Kidney (tissue), 14 donors: ENCODE results near the gene PITPNM3. TPM values are rescaled to one million over a fixed set of nuclear protein-coding genes. Genes with fewer than 3 reads are reported as not detected.
A peak's percentile ranks its signal among the peaks of the same experiment; 100 is the strongest.
"Not testable (repeated sequence)": the region's sequence is repeated elsewhere in the genome, so short reads cannot be mapped to it uniquely, and the experiment has no call there.

Experiments
- DNase-seq, 5 donors: peaks; one replicate each; pipeline ENCODE4 v3.0.0-alpha.2; 2013 to 2020
- FAIRE-seq: peaks from 2 replicates; lab custom pipeline; 2012; peaks lifted over from hg19 to GRCh38; lab: Jason Lieb, UNC
- H3K27ac ChIP-seq, 2 donors: one replicate each; pipeline ENCODE4 v1.7.0; 2013; ENCODE audit warnings: low read depth in 2 of 2, low read length in 2 of 2, inconsistent platforms in 1 of 2
- H3K27me3 ChIP-seq: one replicate; pipeline ENCODE4 v1.7.1; 2013; ENCODE audit warnings: low read length, inconsistent platforms; ENCODE audit not compliant: control insufficient read depth, insufficient read depth
- H3K36me3 ChIP-seq, 3 donors: one replicate each; pipeline versions ENCODE4 v1.7.0 to v1.7.1; 2013; ENCODE audit warnings: low read length in 3 of 3, control low read depth in 1 of 3, inconsistent platforms in 1 of 3; ENCODE audit not compliant: insufficient read depth in 3 of 3, control insufficient read depth in 2 of 3
- H3K4me1 ChIP-seq, 3 donors: one replicate each; pipeline versions ENCODE4 v1.7.0 to v1.7.1; 2013; ENCODE audit warnings: low read length in 3 of 3, inconsistent platforms in 1 of 3, low read depth in 1 of 3; ENCODE audit not compliant: control insufficient read depth in 2 of 3, insufficient read depth in 2 of 3
- H3K4me3 ChIP-seq, 3 donors: one replicate each; pipeline versions ENCODE4 v1.7.0 to v1.8.1; 2013; ENCODE audit warnings: low read length in 3 of 3, control low read depth in 1 of 3, inconsistent platforms in 1 of 3
- H3K9ac ChIP-seq, 3 donors: one replicate each; pipeline versions ENCODE4 v1.7.0 to v1.7.1; 2013; ENCODE audit warnings: low read length in 3 of 3, control low read depth in 1 of 3, inconsistent platforms in 1 of 3
- H3K9me3 ChIP-seq, 3 donors: one replicate each; pipeline versions ENCODE4 v1.7.0 to v1.7.1; 2013; ENCODE audit warnings: low read length in 3 of 3, control low read depth in 1 of 3, inconsistent platforms in 1 of 3; ENCODE audit not compliant: control insufficient read depth in 2 of 3, insufficient read depth in 1 of 3
- intact Hi-C: fragments of 100-400 bp; cut with DNase I; formaldehyde crosslinking; loops from one replicate; pipeline ENCODE4 v1.11.1; 2022
- polyA plus RNA-seq: library from polyadenylated mRNA; stranded (reverse); fragments of 350-450 nt; fragmentation: Illumina TruSeq; extraction: RNeasy Lipid Tissue Mini Kit (QIAGEN cat#74804); gene quantifications from one replicate; pipeline ENCODE4 v1.2.3, GENCODE V29; 2014; ENCODE audit warnings: low read depth, low replicate concordance; ENCODE audit not compliant: insufficient read depth
- total RNA-seq: library from RNA; stranded (reverse); fragmentation: NEBNext Ultra II Directional; extraction: Animal tissue kit (Norgen Biotek cat#: 25700); gene quantifications from one replicate; pipeline ENCODE4 v1.2.1, GENCODE V29; 2021
- TF ChIP-seq, protein P1 (sequence below): IDR thresholded peaks from 3 replicates; pipeline ENCODE4 v1.5.1; 2012; ENCODE audit warnings: mild to moderate bottlenecking, moderate library complexity, borderline replicate concordance; ENCODE audit not compliant: insufficient read depth; ENCODE audit errors: extremely low read depth
- donor health status: control.
- donor health status: control.
- donor health status: control.
- donor health status: control.
- donor health status: control.
- donor health status: DM: yes; HTN: yes; CAD: no.
- donor health status: Normal renal cell carcinoma (clear cell type).

PITPNM3 gene
- total and polyA plus RNA-seq, 2 donors from 2014 or later = 1.8 to 9.1 TPM

DNA sequence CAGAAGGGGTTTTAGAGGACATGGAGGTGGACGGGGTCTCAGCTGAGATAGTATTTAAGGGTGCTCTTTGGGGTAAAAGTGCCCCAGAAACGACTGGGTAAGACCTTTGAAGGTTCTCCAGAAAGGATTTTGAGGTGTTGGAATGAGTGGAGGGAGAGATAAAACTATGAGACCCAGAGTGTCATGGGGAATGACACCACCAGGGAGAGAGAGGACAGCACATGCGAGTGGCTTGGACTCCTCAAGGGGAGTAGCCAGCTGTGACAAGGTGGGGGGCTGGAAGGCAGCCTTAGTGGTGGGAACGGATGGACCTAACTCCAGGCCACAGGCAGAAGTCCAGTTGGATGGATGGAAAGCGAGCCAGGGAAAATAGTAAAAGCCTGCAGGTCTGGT is 19.2 kb upstream of the PITPNM3 start:
- H3K36me3 ChIP-seq = peaks cover 0 to 6% (median 4%) of the 10 kb centered on the region in 3 donors
- H3K27me3 ChIP-seq = no peaks in the 10 kb centered on the region
- peak overlapping the region in 1 of 2 donors; percentile 32 for H3K27ac ChIP-seq
- TF ChIP-seq, protein P1, sequence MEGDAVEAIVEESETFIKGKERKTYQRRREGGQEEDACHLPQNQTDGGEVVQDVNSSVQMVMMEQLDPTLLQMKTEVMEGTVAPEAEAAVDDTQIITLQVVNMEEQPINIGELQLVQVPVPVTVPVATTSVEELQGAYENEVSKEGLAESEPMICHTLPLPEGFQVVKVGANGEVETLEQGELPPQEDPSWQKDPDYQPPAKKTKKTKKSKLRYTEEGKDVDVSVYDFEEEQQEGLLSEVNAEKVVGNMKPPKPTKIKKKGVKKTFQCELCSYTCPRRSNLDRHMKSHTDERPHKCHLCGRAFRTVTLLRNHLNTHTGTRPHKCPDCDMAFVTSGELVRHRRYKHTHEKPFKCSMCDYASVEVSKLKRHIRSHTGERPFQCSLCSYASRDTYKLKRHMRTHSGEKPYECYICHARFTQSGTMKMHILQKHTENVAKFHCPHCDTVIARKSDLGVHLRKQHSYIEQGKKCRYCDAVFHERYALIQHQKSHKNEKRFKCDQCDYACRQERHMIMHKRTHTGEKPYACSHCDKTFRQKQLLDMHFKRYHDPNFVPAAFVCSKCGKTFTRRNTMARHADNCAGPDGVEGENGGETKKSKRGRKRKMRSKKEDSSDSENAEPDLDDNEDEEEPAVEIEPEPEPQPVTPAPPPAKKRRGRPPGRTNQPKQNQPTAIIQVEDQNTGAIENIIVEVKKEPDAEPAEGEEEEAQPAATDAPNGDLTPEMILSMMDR = no peak
- FAIRE-seq (no peak), DNase-seq (no peak)
- intact Hi-C loops = no loop called here
- no peaks in the 10 kb centered on the region for H3K9me3 ChIP-seq
- no peak overlapping the region for H3K9ac ChIP-seq
- H3K4me3 ChIP-seq = no peak overlapping the region
- H3K4me1 ChIP-seq = peaks cover 4 to 16% (median 10%) of the 10 kb centered on the region in 3 donors

- H3K4me1 ChIP-seq = peaks cover 6 to 16% (median 10%) of the 10 kb centered on the region in 3 donors
- H3K27me3 ChIP-seq = no peaks in the 10 kb centered on the region
- no peak overlapping the region for H3K4me3 ChIP-seq
- no peak for FAIRE-seq
- H3K27ac ChIP-seq = peak overlapping the region in 1 of 2 donors; percentile 9
- H3K36me3 ChIP-seq = peaks cover 0 to 6% (median 4%) of the 10 kb centered on the region in 3 donors
- TF ChIP-seq, protein P1 = peak; percentile 17
- DNase-seq = peak; percentile 73 to 82 (median 79)
- peak overlapping the region in 1 of 3 donors; percentile 56 for H3K9ac ChIP-seq
- intact Hi-C loops = no loop called here
- no peaks in the 10 kb centered on the region for H3K9me3 ChIP-seq
Observed at GRCh38 chr17:6574687-6575595, 18.6 kb upstream of the PITPNM3 start.

DNA sequence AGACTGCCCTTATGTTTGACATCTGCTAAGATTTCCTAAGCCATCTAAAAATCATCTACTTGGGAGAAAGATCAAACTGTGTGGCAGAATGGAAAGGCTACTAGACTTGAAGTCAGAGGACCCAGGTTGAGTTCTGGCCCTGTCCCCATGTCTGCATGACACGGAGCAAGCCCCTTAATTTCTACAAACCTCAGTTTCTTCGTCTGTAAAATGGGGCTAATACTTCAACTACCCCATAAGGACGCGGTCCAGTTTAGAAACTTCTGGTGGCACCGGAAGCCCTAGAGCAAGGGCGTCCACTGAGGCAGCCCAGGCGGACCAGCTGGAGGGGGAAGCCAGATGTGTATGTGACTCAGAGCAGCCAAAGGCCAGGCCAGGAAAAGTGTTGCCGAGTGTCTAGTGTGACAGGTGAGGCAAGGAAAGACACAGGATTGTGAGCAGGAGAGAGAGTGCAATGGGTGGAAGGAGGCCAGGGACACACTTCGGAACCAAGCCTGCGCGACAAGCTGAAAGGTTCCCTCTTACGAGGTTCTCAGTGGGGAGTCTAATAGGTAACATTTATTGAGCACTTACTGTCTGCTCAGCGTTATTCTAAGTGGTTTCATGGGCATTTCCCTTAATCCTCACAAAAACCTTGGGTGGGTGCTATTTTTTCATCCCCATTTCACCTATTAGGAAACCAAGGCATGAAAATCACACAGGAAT is 17.8 kb upstream of the PITPNM3 start:
- H3K9me3 ChIP-seq = no peaks in the 10 kb centered on the region
- H3K9ac ChIP-seq = no peak overlapping the region
- FAIRE-seq = no peak
- peaks cover 7 to 16% (median 10%) of the 10 kb centered on the region in 3 donors for H3K4me1 ChIP-seq
- H3K27ac ChIP-seq = no peak overlapping the region
- TF ChIP-seq, protein P1 = no peak
- H3K4me3 ChIP-seq = no peak overlapping the region
- no peaks in the 10 kb centered on the region for H3K27me3 ChIP-seq
- intact Hi-C loops = no loop called here
- peaks cover 0 to 4% (median 3%) of the 10 kb centered on the region in 3 donors for H3K36me3 ChIP-seq
- DNase-seq = no peak

DNA sequence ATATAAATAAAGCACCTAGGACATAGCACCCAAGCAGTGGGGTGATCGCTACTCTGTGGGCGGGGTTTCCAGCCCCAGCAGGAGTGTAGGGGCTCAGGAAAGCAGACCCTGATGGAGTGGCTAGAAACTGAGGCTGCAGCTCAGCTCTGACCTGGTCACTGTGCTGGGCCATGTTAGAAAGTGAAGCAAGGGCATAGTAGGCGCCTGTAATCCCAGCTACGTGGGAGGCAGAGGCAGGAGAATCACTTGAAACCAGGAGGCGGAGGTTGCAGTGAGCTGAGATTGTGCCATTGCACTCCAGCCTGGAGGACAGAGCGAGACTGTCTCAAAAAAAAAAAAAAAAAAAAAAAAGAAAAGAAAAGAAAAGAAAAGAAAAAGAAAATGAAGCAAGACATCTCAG is 17.1 kb upstream of the PITPNM3 start:
- H3K36me3 ChIP-seq, FAIRE-seq, H3K9ac ChIP-seq, H3K27me3 ChIP-seq, H3K27ac ChIP-seq, DNase-seq, H3K9me3 ChIP-seq, intact Hi-C loops, H3K4me3 ChIP-seq: not testable (repeated sequence)
- H3K4me1 ChIP-seq = peaks cover 7 to 16% (median 10%) of the 10 kb centered on the region in 3 donors
